Activated CD8-positive, alpha-beta T cell treated with anti-CD3 and anti-CD28 coated beads for 36 hours (primary cell): ENCODE results near the gene SLC16A6. TPM values are rescaled to one million over a fixed set of nuclear protein-coding genes. Genes with fewer than 3 reads are reported as not detected.
A peak's percentile ranks its signal among the peaks of the same experiment; 100 is the strongest.

Source experiments
- ATAC-seq: fragments of 200-7000 bp; cut with Tn5 transposase; one replicate; pipeline ENCODE4 v1.10.0; 2021; ENCODE audit warnings: mild to moderate bottlenecking, moderate library complexity
- CTCF ChIA-PET: fragments of 350-600 bp; sonication (Branson Sonifier 250); formaldehyde crosslinking; loops from one replicate; lab custom pipeline; 2021; ENCODE audit warnings: antibody characterized with exemption; lab: Charles Lee
- POLR2A ChIA-PET: fragments of 350-600 bp; sonication (Branson Sonifier 250); formaldehyde crosslinking; loops from one replicate; lab custom pipeline; 2021; ENCODE audit warnings: antibody characterized with exemption; lab: Charles Lee
- DNase-seq: peaks from one replicate; pipeline ENCODE4 v3.0.0-alpha.2; 2020
- H3K27ac Mint-ChIP-seq: one replicate; pipeline ENCODE4 v1.8.0; 2021; ENCODE audit warnings: mild to moderate bottlenecking, mixed read lengths
- H3K27me3 Mint-ChIP-seq: one replicate; pipeline ENCODE4 v1.8.0; 2021; ENCODE audit warnings: mixed read lengths
- H3K36me3 Mint-ChIP-seq: one replicate; pipeline ENCODE4 v1.8.0; 2021; ENCODE audit warnings: low read depth, mixed read lengths
- H3K4me1 Mint-ChIP-seq: one replicate; pipeline ENCODE4 v1.8.0; 2021; ENCODE audit warnings: low read depth, mixed read lengths
- H3K4me3 Mint-ChIP-seq: one replicate; pipeline ENCODE4 v1.8.0; 2021; ENCODE audit warnings: mild to moderate bottlenecking, moderate library complexity, mixed read lengths
- H3K9me3 Mint-ChIP-seq: one replicate; pipeline ENCODE4 v1.8.0; 2021; ENCODE audit warnings: mixed read lengths
- CTCF ChIP-seq: fragments of 200-600 bp; IDR thresholded peaks from one replicate; pipeline ENCODE4 v1.8.0; 2022; ENCODE audit warnings: antibody characterized with exemption, mild to moderate bottlenecking
- intact Hi-C: fragments of 100-400 bp; cut with micrococcal nuclease; formaldehyde crosslinking; loops from one replicate; pipeline ENCODE4 v1.10.0; 2022
- total RNA-seq, 2 experiments: library from RNA; stranded (reverse); gene quantifications; one replicate each; pipeline ENCODE4 v1.2.3, GENCODE V29; 2021

The SLC16A6 gene
- total RNA-seq, 2 experiments from 2014 or later = 2.3 to 2.8 TPM

- H3K27me3 Mint-ChIP-seq = no peaks in the 10 kb centered on the region
- TF ChIP-seq CTCF = no peak
- peak overlapping the region; percentile 49 for H3K4me3 Mint-ChIP-seq
- peak overlapping the region; percentile 77 for H3K27ac Mint-ChIP-seq
- CTCF ChIA-PET = interaction anchor here (0.9 to 2.5 kb wide), 4 partner anchors 10 to 136 kb away, joined by 3 to 13 read pairs (median 4); no protein-coding TSS in a partner anchor
- peaks cover 44% of the 10 kb centered on the region for H3K4me1 Mint-ChIP-seq
- intact Hi-C loops = loop anchor here (5.0 to 10.0 kb wide), 2 partner anchors 101 to 138 kb away; no protein-coding TSS in a partner anchor
- POLR2A ChIA-PET = interaction anchor here (0.6 to 1.5 kb wide), 4 partner anchors 25 to 162 kb away, joined by 3 to 4 read pairs (median 4); no protein-coding TSS in a partner anchor
- DNase-seq = peak; percentile 92
- peak; percentile 43 for ATAC-seq
- no peaks in the 10 kb centered on the region for H3K36me3 Mint-ChIP-seq
- no peaks in the 10 kb centered on the region for H3K9me3 Mint-ChIP-seq
Measured at GRCh38 chr17:68296217-68297191, 5.6 kb upstream of the SLC16A6 start.

- ChIA-PET POLR2A (no interaction called here), CTCF (no interaction called here)
- Mint-ChIP-seq H3K27me3 (no peaks in the 10 kb centered on the region), H3K36me3 (no peaks in the 10 kb centered on the region), H3K4me1 (peaks cover 46% of the 10 kb centered on the region), H3K4me3 (no peak overlapping the region), H3K9me3 (no peaks in the 10 kb centered on the region), H3K27ac (no peak overlapping the region)
- no peak for TF ChIP-seq CTCF
- peak; percentile 80 for DNase-seq
- intact Hi-C loops = loop anchor here (5.0 to 10.0 kb wide), 2 partner anchors 102 to 140 kb away; no protein-coding TSS in a partner anchor
- ATAC-seq = no peak
Measured at GRCh38 chr17:68295086-68295485, 4.2 kb upstream of the SLC16A6 start.

GRCh38 chr17:68294617-68295016 is 3.7 kb upstream of the SLC16A6 start:
- H3K36me3 Mint-ChIP-seq = peaks cover 2% of the 10 kb centered on the region
- TF ChIP-seq CTCF = no peak
- H3K9me3 Mint-ChIP-seq = no peaks in the 10 kb centered on the region
- no peak for DNase-seq
- no peaks in the 10 kb centered on the region for H3K27me3 Mint-ChIP-seq
- intact Hi-C loops = loop anchor here (5.0 to 10.0 kb wide), 3 partner anchors 63 to 140 kb away; no protein-coding TSS in a partner anchor
- peaks cover 50% of the 10 kb centered on the region for H3K4me1 Mint-ChIP-seq
- ChIA-PET CTCF (no interaction called here), POLR2A (no interaction called here)
- no peak overlapping the region for H3K27ac Mint-ChIP-seq
- ATAC-seq = no peak
- no peak overlapping the region for H3K4me3 Mint-ChIP-seq

GRCh38 chr17:68294196-68294555 is 3.2 kb upstream of the SLC16A6 start:
- intact Hi-C loops = loop anchor here (5.0 to 10.0 kb wide), 2 partner anchors 63 to 141 kb away; no protein-coding TSS in a partner anchor
- H3K4me1 Mint-ChIP-seq = peaks cover 55% of the 10 kb centered on the region
- H3K4me3 Mint-ChIP-seq = no peak overlapping the region
- ChIA-PET POLR2A (no interaction called here), CTCF (interaction anchor here (3.3 kb wide), 1 partner anchor 30 kb away, joined by 16 read pairs; no protein-coding TSS in a partner anchor)
- peaks cover 2% of the 10 kb centered on the region for H3K36me3 Mint-ChIP-seq
- DNase-seq = no peak
- no peaks in the 10 kb centered on the region for H3K27me3 Mint-ChIP-seq
- no peak for ATAC-seq
- H3K9me3 Mint-ChIP-seq = no peaks in the 10 kb centered on the region
- no peak overlapping the region for H3K27ac Mint-ChIP-seq
- TF ChIP-seq CTCF = no peak
